ENCODE data around the gene CUX1. TPM values are rescaled to one million over a fixed set of nuclear protein-coding genes. Genes with fewer than 3 reads are reported as not detected.
"Not testable (repeated sequence)": the region's sequence is repeated elsewhere in the genome, so short reads cannot be mapped to it uniquely, and the experiment has no call there.

The CUX1 gene
- total RNA-seq, 4 donors from 2014 or later, result 40.8 to 62.1 (median 43.8) TPM

GRCh38 chr7:102323914-102324195, 506.4 kb downstream of the CUX1 start:
- 80 to 85% methylated on average over 5 of the region's 5 CpGs for WGBS, 2 donors
- H3K4me3 ChIP-seq (ENCODE audit: low read depth, poor library complexity, severe bottlenecking), result no peak overlapping the region
- TF ChIP-seq POLR2A (IDR thresholded peaks at IDR 0.05), result no peak
- TF ChIP-seq CTCF (IDR thresholded peaks at IDR 0.05), result no peak
- intact Hi-C loops (cut with DNase I; ENCODE audit: low total_unique reads), result no loop called here
- peak in 1 of 2 donors; percentile 53 for DNase-seq (ENCODE audit: low spot score in 2 of 2)

GRCh38 chr7:102325106-102325505, 507.7 kb downstream of the CUX1 start:
- intact Hi-C loops (cut with DNase I; ENCODE audit: low total_unique reads); H3K4me3 ChIP-seq (ENCODE audit: low read depth, poor library complexity, severe bottlenecking): not testable (repeated sequence)
- DNase-seq (ENCODE audit: low spot score in 2 of 2), result peak in 1 of 2 donors; percentile 49
- 90 to 92% methylated on average over 11 of the region's 11 CpGs for WGBS, 2 donors

- TF ChIP-seq POLR2A (IDR thresholded peaks at IDR 0.05) (no peak), CTCF (IDR thresholded peaks at IDR 0.05) (no peak)
- H3K4me3 ChIP-seq (ENCODE audit: low read depth, poor library complexity, severe bottlenecking), result no peak overlapping the region
- intact Hi-C loops (cut with DNase I; ENCODE audit: low total_unique reads), result no loop called here
- DNase-seq (ENCODE audit: low spot score in 2 of 2), result no peak
- WGBS, 2 donors, result 79 to 82% methylated on average over 11 of the region's 11 CpGs
Measured at GRCh38 chr7:102326157-102326889, 508.9 kb downstream of the CUX1 start.

- WGBS, 2 donors, result 67 to 78% methylated on average over 6 of the region's 6 CpGs
- H3K4me3 ChIP-seq (ENCODE audit: low read depth, poor library complexity, severe bottlenecking); DNase-seq (ENCODE audit: low spot score in 2 of 2); intact Hi-C loops (cut with DNase I; ENCODE audit: low total_unique reads): not testable (repeated sequence)
Measured at GRCh38 chr7:102327183-102327582, 509.8 kb downstream of the CUX1 start.

GRCh38 chr7:102328863-102329262, 511.4 kb downstream of the CUX1 start:
- DNase-seq (ENCODE audit: low spot score in 2 of 2); intact Hi-C loops (cut with DNase I; ENCODE audit: low total_unique reads); H3K4me3 ChIP-seq (ENCODE audit: low read depth, poor library complexity, severe bottlenecking): not testable (repeated sequence)
- 73 to 91% methylated on average over 4 to 5 of the region's 5 CpGs for WGBS, 2 donors

- DNase-seq (ENCODE audit: low spot score in 2 of 2); intact Hi-C loops (cut with DNase I; ENCODE audit: low total_unique reads); H3K4me3 ChIP-seq (ENCODE audit: low read depth, poor library complexity, severe bottlenecking): not testable (repeated sequence)
- 64 to 83% methylated on average over 6 to 9 of the region's 9 CpGs for WGBS, 2 donors
Measured at GRCh38 chr7:102329366-102329765, 511.9 kb downstream of the CUX1 start.

GRCh38 chr7:102330666-102331460, 513.4 kb downstream of the CUX1 start:
- DNase-seq (ENCODE audit: low spot score in 2 of 2); intact Hi-C loops (cut with DNase I; ENCODE audit: low total_unique reads); H3K4me3 ChIP-seq (ENCODE audit: low read depth, poor library complexity, severe bottlenecking): not testable (repeated sequence)
- WGBS, 2 donors, result 88 to 90% methylated on average over 7 to 8 of the region's 8 CpGs

Small RNA genes within 50 kb of the gene (microRNA-seq; reads per million reads assigned to microRNA genes)
- gene MIR4285 (ENCODE audit: borderline number of aligned reads in 1 of 2, borderline replicate concordance in 2 of 2), result 0 reads per million in 2 donors

Other genes starting within 250 kb of the CUX1 start
- not detected for gene MYL10, start 188.3 kb upstream of the CUX1 start, total RNA-seq

All from lower leg skin (tissue), 4 donors.